IPS-18a (cell line): Measurements from ENCODE around the gene MSS51.
A peak's percentile ranks its signal among the peaks of the same experiment; 100 is the strongest.

Experiments used
- H3K27ac ChIP-seq: one replicate; pipeline ENCODE4 v1.5.1; 2013; ENCODE audit warnings: low read length
- H3K27me3 ChIP-seq: one replicate; pipeline ENCODE4 v1.6.1; 2013; ENCODE audit warnings: mild to moderate bottlenecking, low read length; ENCODE audit not compliant: control insufficient read depth, insufficient read depth
- H3K36me3 ChIP-seq: one replicate; pipeline ENCODE4 v1.6.1; 2013; ENCODE audit warnings: low read depth, low read length; ENCODE audit not compliant: control insufficient read depth
- H3K4me1 ChIP-seq: one replicate; pipeline ENCODE4 v1.6.1; 2013; ENCODE audit warnings: low read depth, low read length; ENCODE audit not compliant: control insufficient read depth
- H3K4me3 ChIP-seq: one replicate; pipeline ENCODE4 v1.5.1; 2013; ENCODE audit warnings: low read length
- H3K9ac ChIP-seq: one replicate; pipeline ENCODE4 v1.6.1; 2013; ENCODE audit warnings: mild to moderate bottlenecking, low read length, moderate library complexity
- H3K9me3 ChIP-seq: one replicate; pipeline ENCODE4 v1.6.1; 2013; ENCODE audit warnings: low read depth, low read length; ENCODE audit not compliant: control insufficient read depth

Gene MSS51

GRCh38 chr10:73448384-73448783 is 15.0 kb upstream of the MSS51 start:
- no peak overlapping the region for H3K9ac ChIP-seq
- no peak overlapping the region for H3K27ac ChIP-seq
- H3K36me3 ChIP-seq, result peaks cover 9% of the 10 kb centered on the region
- H3K4me3 ChIP-seq, result no peak overlapping the region
- no peaks in the 10 kb centered on the region for H3K9me3 ChIP-seq
- H3K4me1 ChIP-seq, result no peaks in the 10 kb centered on the region
- H3K27me3 ChIP-seq, result no peaks in the 10 kb centered on the region

- no peak overlapping the region for H3K27ac ChIP-seq
- H3K36me3 ChIP-seq, result peaks cover 6% of the 10 kb centered on the region
- H3K27me3 ChIP-seq, result no peaks in the 10 kb centered on the region
- H3K4me1 ChIP-seq, result no peaks in the 10 kb centered on the region
- H3K4me3 ChIP-seq, result no peak overlapping the region
- H3K9me3 ChIP-seq, result no peaks in the 10 kb centered on the region
- H3K9ac ChIP-seq, result no peak overlapping the region
Observed at GRCh38 chr10:73446926-73447325, 13.6 kb upstream of the MSS51 start.

- no peaks in the 10 kb centered on the region for H3K9me3 ChIP-seq
- no peak overlapping the region for H3K4me3 ChIP-seq
- peaks cover 6% of the 10 kb centered on the region for H3K36me3 ChIP-seq
- no peaks in the 10 kb centered on the region for H3K27me3 ChIP-seq
- H3K27ac ChIP-seq, result no peak overlapping the region
- no peak overlapping the region for H3K9ac ChIP-seq
- no peaks in the 10 kb centered on the region for H3K4me1 ChIP-seq
Observed at GRCh38 chr10:73444457-73444856, 11.1 kb upstream of the MSS51 start.

- no peaks in the 10 kb centered on the region for H3K9me3 ChIP-seq
- peaks cover 12% of the 10 kb centered on the region for H3K36me3 ChIP-seq
- no peak overlapping the region for H3K27ac ChIP-seq
- no peaks in the 10 kb centered on the region for H3K4me1 ChIP-seq
- H3K4me3 ChIP-seq, result no peak overlapping the region
- H3K27me3 ChIP-seq, result no peaks in the 10 kb centered on the region
- no peak overlapping the region for H3K9ac ChIP-seq
Observed at GRCh38 chr10:73439605-73440312, 6.4 kb upstream of the MSS51 start.

GRCh38 chr10:73439055-73439454 is 5.7 kb upstream of the MSS51 start:
- Histone ChIP-seq H3K27me3 (no peaks in the 10 kb centered on the region), H3K36me3 (peaks cover 7% of the 10 kb centered on the region), H3K4me1 (no peaks in the 10 kb centered on the region), H3K27ac (no peak overlapping the region), H3K4me3 (no peak overlapping the region), H3K9me3 (no peaks in the 10 kb centered on the region), H3K9ac (no peak overlapping the region)

GRCh38 chr10:73432646-73433537 is 469 bp downstream of the MSS51 start:
- no peaks in the 10 kb centered on the region for H3K9me3 ChIP-seq
- no peak overlapping the region for H3K27ac ChIP-seq
- peaks cover 3% of the 10 kb centered on the region for H3K36me3 ChIP-seq
- H3K9ac ChIP-seq, result no peak overlapping the region
- no peaks in the 10 kb centered on the region for H3K27me3 ChIP-seq
- no peak overlapping the region for H3K4me3 ChIP-seq
- H3K4me1 ChIP-seq, result no peaks in the 10 kb centered on the region

- H3K27me3 ChIP-seq, result no peaks in the 10 kb centered on the region
- H3K36me3 ChIP-seq, result peaks cover 20% of the 10 kb centered on the region
- no peak overlapping the region for H3K4me3 ChIP-seq
- H3K9ac ChIP-seq, result no peak overlapping the region
- no peak overlapping the region for H3K27ac ChIP-seq
- H3K4me1 ChIP-seq, result no peaks in the 10 kb centered on the region
- no peaks in the 10 kb centered on the region for H3K9me3 ChIP-seq
Observed at GRCh38 chr10:73426318-73426717, 7.0 kb downstream of the MSS51 start.

GRCh38 chr10:73424478-73424877 is 8.9 kb downstream of the MSS51 start:
- no peaks in the 10 kb centered on the region for H3K27me3 ChIP-seq
- no peaks in the 10 kb centered on the region for H3K4me1 ChIP-seq
- H3K36me3 ChIP-seq, result peaks cover 20% of the 10 kb centered on the region
- H3K27ac ChIP-seq, result no peak overlapping the region
- H3K9ac ChIP-seq, result no peak overlapping the region
- H3K4me3 ChIP-seq, result no peak overlapping the region
- H3K9me3 ChIP-seq, result no peaks in the 10 kb centered on the region

- H3K27ac ChIP-seq, result no peak overlapping the region
- no peaks in the 10 kb centered on the region for H3K4me1 ChIP-seq
- H3K36me3 ChIP-seq, result peaks cover 20% of the 10 kb centered on the region
Observed at GRCh38 chr10:73423309-73423708, 10.1 kb downstream of the MSS51 start.

GRCh38 chr10:73416571-73416970 is 16.8 kb downstream of the MSS51 start:
- Histone ChIP-seq H3K4me1 (peaks cover 10% of the 10 kb centered on the region), H3K27ac (no peak overlapping the region), H3K27me3 (no peaks in the 10 kb centered on the region), H3K9me3 (no peaks in the 10 kb centered on the region), H3K9ac (no peak overlapping the region), H3K4me3 (no peak overlapping the region), H3K36me3 (no peaks in the 10 kb centered on the region)

More at GRCh38 chr10:73423309-73423708, 10.1 kb downstream of the MSS51 start:
- Histone ChIP-seq H3K27me3 (no peaks in the 10 kb centered on the region), H3K4me3 (no peak overlapping the region), H3K9ac (no peak overlapping the region), H3K9me3 (no peaks in the 10 kb centered on the region)

GRCh38 chr10:73414230-73414945 is 19.0 kb downstream of the MSS51 start:
- H3K27me3 ChIP-seq, result no peaks in the 10 kb centered on the region
- H3K4me1 ChIP-seq, result peaks cover 10% of the 10 kb centered on the region
- peak overlapping the region; percentile 83 for H3K27ac ChIP-seq
- H3K9ac ChIP-seq, result peak overlapping the region; percentile 83
- H3K4me3 ChIP-seq, result peak overlapping the region; percentile 94
- no peaks in the 10 kb centered on the region for H3K36me3 ChIP-seq
- H3K9me3 ChIP-seq, result no peaks in the 10 kb centered on the region
